ENCODE data around the gene RHOU. TPM values are rescaled to one million over a fixed set of nuclear protein-coding genes. Genes with fewer than 3 reads are reported as not detected.

Gene RHOU
- total and polyA plus RNA-seq, 2 of the 13 experiments (the other 11 are each of a cell fraction or from before 2014, with no cell fraction given) = 11.9 to 18.5 TPM

- TF ChIP-seq HOMEZ (CRISPR knock-in tag; IDR thresholded peaks at IDR 0.05; ENCODE audit: low read depth) = no peak
- TF ChIP-seq NBN (conservative IDR thresholded peaks at IDR 0.05) = no peak
- TF ChIP-seq TOPORS (CRISPR knock-in tag; IDR thresholded peaks at IDR 0.05) = no peak
- no peak for TF ChIP-seq ZNF280D (CRISPR knock-in tag; IDR thresholded peaks at IDR 0.05)
- TF ChIP-seq TEF (CRISPR knock-in tag; IDR thresholded peaks at IDR 0.05) = no peak
- TF ChIP-seq ZNF788 (CRISPR knock-in tag; IDR thresholded peaks at IDR 0.05; ENCODE audit: borderline replicate concordance) = no peak
- no peak for TF ChIP-seq ETS1 (CRISPR knock-in tag; IDR thresholded peaks at IDR 0.05)
- no peak for TF ChIP-seq MTA3 (CRISPR knock-in tag; IDR thresholded peaks at IDR 0.05)
- TF ChIP-seq ZNF432 (CRISPR knock-in tag; IDR thresholded peaks at IDR 0.05; ENCODE audit: borderline replicate concordance) = no peak
- peak; percentile 53; the same call in 1 of the 2 replicates for TF ChIP-seq FOSL2 (CRISPR knock-in tag; IDR thresholded peaks at IDR 0.05)
- TF ChIP-seq ZNF597 (CRISPR knock-in tag; IDR thresholded peaks at IDR 0.05) = no peak
- no peak for TF ChIP-seq ZNF83 (CRISPR knock-in tag; IDR thresholded peaks at IDR 0.05; ENCODE audit: borderline replicate concordance)
- no peak for TF ChIP-seq ZBTB2 (CRISPR knock-in tag; IDR thresholded peaks at IDR 0.05; ENCODE audit: low read depth)
- no peak for TF ChIP-seq ATF2 (CRISPR knock-in tag; IDR thresholded peaks at IDR 0.05)
- TF ChIP-seq ZNF782 (CRISPR knock-in tag; IDR thresholded peaks at IDR 0.05; ENCODE audit: borderline replicate concordance) = no peak
- no peak for TF ChIP-seq MED1 (CRISPR knock-in tag; IDR thresholded peaks at IDR 0.05)
- no peak for TF ChIP-seq CBX2 (IDR thresholded peaks at IDR 0.05; ENCODE audit: low read depth, low read length)
- TF ChIP-seq CBX2 (CRISPR knock-in tag; IDR thresholded peaks at IDR 0.05; ENCODE audit: low read depth) = no peak
Measured at GRCh38 chr1:228783418-228784040, 48.2 kb downstream of the RHOU start (continued).

Measured in HepG2 (cell line).